HepG2 (cell line): ENCODE results near the gene TRIM15. TPM values are rescaled to one million over a fixed set of nuclear protein-coding genes. Genes with fewer than 3 reads are reported as not detected.

Experiments
- EED ChIP-seq: sonication (generic); formaldehyde crosslinking; IDR thresholded peaks from 2 replicates; pipeline ENCODE4 v1.5.0; 2020; ENCODE audit warnings: mild to moderate bottlenecking, missing genetic modification reagents
- FOSL1 ChIP-seq: sonication (generic); formaldehyde crosslinking; IDR thresholded peaks from 2 replicates; pipeline ENCODE4 v1.9.0; 2021; ENCODE audit warnings: missing genetic modification reagents, borderline replicate concordance
- FOXM1 ChIP-seq: sonication (generic); formaldehyde crosslinking; IDR thresholded peaks from 2 replicates; pipeline ENCODE4 v1.5.0; 2020; ENCODE audit warnings: missing genetic modification reagents
- GATAD2A ChIP-seq: IDR thresholded peaks from 2 replicates; pipeline ENCODE4 v1.6.1; 2016
- HOXA9 ChIP-seq: sonication (generic); formaldehyde crosslinking; IDR thresholded peaks from 2 replicates; pipeline ENCODE4 v1.8.1; 2022; ENCODE audit warnings: missing genetic modification reagents, mild to moderate bottlenecking, moderate library complexity, borderline replicate concordance
- KDM5B ChIP-seq: sonication (generic); formaldehyde crosslinking; IDR thresholded peaks from 2 replicates; pipeline ENCODE4 v1.4.0; 2020; ENCODE audit warnings: missing genetic modification reagents, mild to moderate bottlenecking, borderline replicate concordance
- POGZ ChIP-seq: sonication (generic); formaldehyde crosslinking; IDR thresholded peaks from 2 replicates; pipeline ENCODE4 v1.4.0; 2020; ENCODE audit warnings: mild to moderate bottlenecking, missing genetic modification reagents
- SKI ChIP-seq: fragments of 450-650 bp; IDR thresholded peaks from one replicate; pipeline ENCODE4 v1.6.1; 2018; ENCODE audit warnings: mild to moderate bottlenecking; ENCODE audit not compliant: partially characterized antibody
- SOX13 ChIP-seq, 3 experiments: fragments of 450-650 bp in 1 of 3; sonication (generic) in 1 of 3; formaldehyde crosslinking in 1 of 3; IDR thresholded peaks in 2 of 3; conservative IDR thresholded peaks in 1 of 3; 2 replicates each; pipeline versions ENCODE4 v1.5.0 to v1.6.1; 2016 to 2020; ENCODE audit warnings: antibody characterized with exemption in 1 of 3, mild to moderate bottlenecking in 1 of 3, missing compliant biosample characterization in 1 of 3, missing genetic modification reagents in 1 of 3, moderate library complexity in 1 of 3
- TCF12 ChIP-seq, 2 experiments: fragments of 450-650 bp in 1 of 2; sonication (generic) in 1 of 2; formaldehyde crosslinking in 1 of 2; IDR thresholded peaks; 2 replicates each; pipeline versions ENCODE4 v1.6.1 to v1.8.0; 2017 to 2022; ENCODE audit warnings: antibody characterized with exemption in 1 of 2, mild to moderate bottlenecking in 1 of 2, missing genetic modification reagents in 1 of 2, moderate library complexity in 1 of 2
- TOE1 ChIP-seq: sonication (generic); formaldehyde crosslinking; IDR thresholded peaks from 2 replicates; pipeline ENCODE4 v1.4.0; 2020; ENCODE audit warnings: mild to moderate bottlenecking, missing genetic modification reagents
- U2AF2 ChIP-seq: fragments of 200-400 bp; formaldehyde crosslinking; IDR thresholded peaks from 2 replicates; pipeline ENCODE4 v1.6.1; 2017; ENCODE audit warnings: low read depth, mild to moderate bottlenecking, low read length
- ZBTB7A ChIP-seq: sonication (generic); formaldehyde crosslinking; IDR thresholded peaks from 2 replicates; pipeline ENCODE4 v1.8.0; 2022; ENCODE audit warnings: mild to moderate bottlenecking, missing genetic modification reagents
- polyA plus RNA-seq, 8 experiments: library from polyadenylated mRNA; depleted of rRNA in 3 of 8; stranded (reverse) in 7 of 8; unstranded in 1 of 8; fragments of >200 nt; fragmentation: Illumina TruSeq in 4 of 8; extraction: Trizol in 4 of 8; gene quantifications; 2 replicates each; pipeline versions ENCODE4 v1.2.1 to v1.2.3, GENCODE V29; 2011 to 2016; ENCODE audit warnings: low read depth in 4 of 8, missing spikeins in 1 of 8, mixed read lengths in 1 of 8; ENCODE audit not compliant: insufficient read depth in 1 of 8
- total RNA-seq, 5 experiments: library from RNA; depleted of rRNA; stranded (reverse); fragments of >200 nt; fragmentation: Illumina TruSeq; extraction: Trizol; gene quantifications; 2 replicates each; pipeline ENCODE4 v1.2.3, GENCODE V29; 2016; ENCODE audit warnings: low read depth in 1 of 5
- TF ChIP-seq, protein P1 (sequence below): sonication (generic); formaldehyde crosslinking; IDR thresholded peaks from 2 replicates; pipeline ENCODE4 v1.5.1; 2020; ENCODE audit warnings: mild to moderate bottlenecking, missing genetic modification reagents, borderline replicate concordance
- TF ChIP-seq, protein P2 (sequence below): sonication (generic); formaldehyde crosslinking; IDR thresholded peaks from 2 replicates; pipeline ENCODE4 v1.4.0; 2020; ENCODE audit warnings: missing genetic modification reagents, borderline replicate concordance
- TF ChIP-seq, protein P3 (sequence below): sonication (generic); formaldehyde crosslinking; IDR thresholded peaks from 2 replicates; pipeline ENCODE4 v1.4.0; 2020; ENCODE audit warnings: mild to moderate bottlenecking, missing genetic modification reagents
- TF ChIP-seq, protein P4 (sequence below): sonication (generic); formaldehyde crosslinking; IDR thresholded peaks from 2 replicates; pipeline ENCODE4 v1.4.0; 2020; ENCODE audit warnings: missing genetic modification reagents, borderline replicate concordance
- TF ChIP-seq, protein P5 (sequence below): sonication (generic); formaldehyde crosslinking; IDR thresholded peaks from 2 replicates; pipeline ENCODE4 v1.5.1; 2020; ENCODE audit warnings: missing genetic modification reagents, mild to moderate bottlenecking, borderline replicate concordance

TRIM15 gene
- total and polyA plus RNA-seq, 2 of the 13 experiments (the other 11 are each of a cell fraction or from before 2014, with no cell fraction given) = 35.1 to 38.2 TPM

DNA sequence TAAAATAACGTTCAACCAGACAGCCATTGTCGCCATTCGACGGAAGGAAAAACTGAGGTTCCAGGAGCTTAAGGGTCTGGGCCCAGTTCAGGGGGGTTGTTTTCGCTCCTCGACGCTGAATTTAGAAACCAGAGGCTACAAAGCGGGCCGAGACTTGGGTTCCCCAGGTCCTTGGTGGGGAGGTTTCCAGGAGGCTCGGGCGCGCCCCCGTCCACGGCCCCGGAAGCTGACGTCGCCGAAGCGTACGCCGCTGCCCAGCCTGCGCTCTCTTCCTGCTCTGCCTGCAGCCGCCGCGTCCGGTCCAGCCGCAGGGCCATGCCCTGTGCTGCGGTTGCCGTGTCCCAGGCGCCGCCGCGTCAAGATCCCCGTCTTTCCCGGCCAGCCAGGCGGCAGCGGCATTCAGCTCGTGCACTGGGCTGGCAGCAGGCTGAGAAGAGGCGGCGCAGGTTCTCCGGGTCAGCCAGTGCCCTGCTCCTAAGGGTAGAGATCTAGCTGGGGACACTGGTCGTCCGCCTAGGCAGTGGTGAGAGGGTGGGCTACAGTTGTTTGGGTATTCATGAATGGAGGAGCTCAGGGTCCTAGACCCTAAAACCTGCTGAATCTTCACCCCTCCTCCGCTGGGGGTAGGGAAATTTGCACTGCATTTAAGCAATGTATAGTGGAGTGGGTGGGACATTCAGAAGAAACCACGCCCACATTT is 50.8 kb downstream of the TRIM15 start (continued):
- TF ChIP-seq TCF12 (IDR thresholded peaks at IDR 0.05) (no peak), TCF12 (CRISPR knock-in tag; IDR thresholded peaks at IDR 0.05) (no peak; the same call in 1 of the 2 replicates), U2AF2 (no peak), GATAD2A (CRISPR knock-in tag) (no peak), FOXM1 (0 out of 2 replicates have a peak, but pooled peaks have one; percentile 87), HOXA9 (no peak), SKI (peak; percentile 56), POGZ (CRISPR knock-in tag) (peak; percentile 90), FOSL1 (CRISPR knock-in tag) (peak; percentile 22; the same call in 1 of the 2 replicates), EED (CRISPR knock-in tag) (peak; percentile 83), KDM5B (peak; percentile 88), ZBTB7A (peak; percentile 48; the same call in 1 of the 2 replicates), TOE1 (peak; percentile 23; the same call in 1 of the 2 replicates), SOX13 (IDR thresholded peaks at IDR 0.05) (no peak; the same call in 1 of the 2 replicates), SOX13 (CRISPR knock-in tag; conservative IDR thresholded peaks at IDR 0.05 in 1 of 2, IDR thresholded peaks at IDR 0.05 in 1 of 2) (peak; percentile 42 to 55; a peak in 2 of 4 replicates)
- TF ChIP-seq, protein P1, sequence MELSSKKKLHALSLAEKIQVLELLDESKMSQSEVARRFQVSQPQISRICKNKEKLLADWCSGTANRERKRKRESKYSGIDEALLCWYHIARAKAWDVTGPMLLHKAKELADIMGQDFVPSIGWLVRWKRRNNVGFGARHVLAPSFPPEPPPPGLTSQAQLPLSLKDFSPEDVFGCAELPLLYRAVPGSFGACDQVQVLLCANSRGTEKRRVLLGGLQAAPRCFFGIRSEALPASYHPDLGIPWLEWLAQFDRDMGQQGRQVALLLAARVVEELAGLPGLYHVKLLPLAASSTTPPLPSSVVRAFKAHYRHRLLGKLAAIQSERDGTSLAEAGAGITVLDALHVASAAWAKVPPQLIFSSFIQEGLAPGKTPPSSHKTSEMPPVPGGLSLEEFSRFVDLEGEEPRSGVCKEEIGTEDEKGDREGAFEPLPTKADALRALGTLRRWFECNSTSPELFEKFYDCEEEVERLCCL (CRISPR knock-in tag) = peak; percentile 91; the same call in 1 of the 2 replicates
- TF ChIP-seq, protein P2, sequence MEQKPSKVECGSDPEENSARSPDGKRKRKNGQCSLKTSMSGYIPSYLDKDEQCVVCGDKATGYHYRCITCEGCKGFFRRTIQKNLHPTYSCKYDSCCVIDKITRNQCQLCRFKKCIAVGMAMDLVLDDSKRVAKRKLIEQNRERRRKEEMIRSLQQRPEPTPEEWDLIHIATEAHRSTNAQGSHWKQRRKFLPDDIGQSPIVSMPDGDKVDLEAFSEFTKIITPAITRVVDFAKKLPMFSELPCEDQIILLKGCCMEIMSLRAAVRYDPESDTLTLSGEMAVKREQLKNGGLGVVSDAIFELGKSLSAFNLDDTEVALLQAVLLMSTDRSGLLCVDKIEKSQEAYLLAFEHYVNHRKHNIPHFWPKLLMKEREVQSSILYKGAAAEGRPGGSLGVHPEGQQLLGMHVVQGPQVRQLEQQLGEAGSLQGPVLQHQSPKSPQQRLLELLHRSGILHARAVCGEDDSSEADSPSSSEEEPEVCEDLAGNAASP (CRISPR knock-in tag) = peak; percentile 75; the same call in 1 of the 2 replicates
- TF ChIP-seq, protein P3, sequence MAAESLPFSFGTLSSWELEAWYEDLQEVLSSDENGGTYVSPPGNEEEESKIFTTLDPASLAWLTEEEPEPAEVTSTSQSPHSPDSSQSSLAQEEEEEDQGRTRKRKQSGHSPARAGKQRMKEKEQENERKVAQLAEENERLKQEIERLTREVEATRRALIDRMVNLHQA (CRISPR knock-in tag) = no peak
- TF ChIP-seq, protein P4, sequence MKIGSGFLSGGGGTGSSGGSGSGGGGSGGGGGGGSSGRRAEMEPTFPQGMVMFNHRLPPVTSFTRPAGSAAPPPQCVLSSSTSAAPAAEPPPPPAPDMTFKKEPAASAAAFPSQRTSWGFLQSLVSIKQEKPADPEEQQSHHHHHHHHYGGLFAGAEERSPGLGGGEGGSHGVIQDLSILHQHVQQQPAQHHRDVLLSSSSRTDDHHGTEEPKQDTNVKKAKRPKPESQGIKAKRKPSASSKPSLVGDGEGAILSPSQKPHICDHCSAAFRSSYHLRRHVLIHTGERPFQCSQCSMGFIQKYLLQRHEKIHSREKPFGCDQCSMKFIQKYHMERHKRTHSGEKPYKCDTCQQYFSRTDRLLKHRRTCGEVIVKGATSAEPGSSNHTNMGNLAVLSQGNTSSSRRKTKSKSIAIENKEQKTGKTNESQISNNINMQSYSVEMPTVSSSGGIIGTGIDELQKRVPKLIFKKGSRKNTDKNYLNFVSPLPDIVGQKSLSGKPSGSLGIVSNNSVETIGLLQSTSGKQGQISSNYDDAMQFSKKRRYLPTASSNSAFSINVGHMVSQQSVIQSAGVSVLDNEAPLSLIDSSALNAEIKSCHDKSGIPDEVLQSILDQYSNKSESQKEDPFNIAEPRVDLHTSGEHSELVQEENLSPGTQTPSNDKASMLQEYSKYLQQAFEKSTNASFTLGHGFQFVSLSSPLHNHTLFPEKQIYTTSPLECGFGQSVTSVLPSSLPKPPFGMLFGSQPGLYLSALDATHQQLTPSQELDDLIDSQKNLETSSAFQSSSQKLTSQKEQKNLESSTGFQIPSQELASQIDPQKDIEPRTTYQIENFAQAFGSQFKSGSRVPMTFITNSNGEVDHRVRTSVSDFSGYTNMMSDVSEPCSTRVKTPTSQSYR (CRISPR knock-in tag) = peak; percentile 63
- TF ChIP-seq, protein P5, sequence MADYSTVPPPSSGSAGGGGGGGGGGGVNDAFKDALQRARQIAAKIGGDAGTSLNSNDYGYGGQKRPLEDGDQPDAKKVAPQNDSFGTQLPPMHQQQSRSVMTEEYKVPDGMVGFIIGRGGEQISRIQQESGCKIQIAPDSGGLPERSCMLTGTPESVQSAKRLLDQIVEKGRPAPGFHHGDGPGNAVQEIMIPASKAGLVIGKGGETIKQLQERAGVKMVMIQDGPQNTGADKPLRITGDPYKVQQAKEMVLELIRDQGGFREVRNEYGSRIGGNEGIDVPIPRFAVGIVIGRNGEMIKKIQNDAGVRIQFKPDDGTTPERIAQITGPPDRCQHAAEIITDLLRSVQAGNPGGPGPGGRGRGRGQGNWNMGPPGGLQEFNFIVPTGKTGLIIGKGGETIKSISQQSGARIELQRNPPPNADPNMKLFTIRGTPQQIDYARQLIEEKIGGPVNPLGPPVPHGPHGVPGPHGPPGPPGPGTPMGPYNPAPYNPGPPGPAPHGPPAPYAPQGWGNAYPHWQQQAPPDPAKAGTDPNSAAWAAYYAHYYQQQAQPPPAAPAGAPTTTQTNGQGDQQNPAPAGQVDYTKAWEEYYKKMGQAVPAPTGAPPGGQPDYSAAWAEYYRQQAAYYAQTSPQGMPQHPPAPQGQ (CRISPR knock-in tag) = no peak
